NCI-H460 (cell line): ENCODE results near the gene SELENOP. TPM values are rescaled to one million over a fixed set of nuclear protein-coding genes. Genes with fewer than 3 reads are reported as not detected.

Source experiments
- total RNA-seq: library from RNA; depleted of rRNA; stranded (reverse); fragments of >200 nt; shearing (Covaris generic); gene quantifications from 2 replicates; pipeline ENCODE4 v1.2.3, GENCODE V29; 2014; rRNA removed

The SELENOP gene
- total RNA-seq, 1 experiment from 2014 or later: 4.5 TPM

Other genes starting within 250 kb of the SELENOP start
- gene CCDC152, start 55.1 kb downstream of the SELENOP start, total RNA-seq: 0.12 TPM in 1 of 2 replicates, not detected in the other
- 4.6 TPM in 2 replicates for gene ANXA2R, start 228.4 kb upstream of the SELENOP start, total RNA-seq